Spleen (tissue), 7 donors: Measurements from ENCODE around the gene MARK3.

Experiments used
- POLR2A ChIP-seq, 3 donors: fragments of 450-650 bp; IDR thresholded peaks; one replicate each; pipeline ENCODE4 v1.5.1; 2017; ENCODE audit warnings: antibody characterized with exemption in 3 of 3, mild to moderate bottlenecking in 1 of 3
- POLR2AphosphoS5 ChIP-seq, 3 donors: sonication (generic); formaldehyde crosslinking; IDR thresholded peaks; one replicate each; pipeline ENCODE4 v1.5.1; 2017; ENCODE audit warnings: antibody characterized with exemption in 3 of 3
- TF ChIP-seq, protein P1 (sequence below), 11 experiments: fragments of 200-600 bp in 7 of 11; fragments of 450-650 bp in 4 of 11; sonication (generic) in 4 of 11; IDR thresholded peaks in 8 of 11; conservative IDR thresholded peaks in 3 of 11; 1 replicate in 7 of 11; 2 replicates in 4 of 11; pipeline versions ENCODE4 v1.4.0 to v1.8.0; 2016 to 2021; ENCODE audit warnings: antibody characterized with exemption in 11 of 11, inconsistent platforms in 4 of 11, mild to moderate bottlenecking in 1 of 11
- donor health status: DM: no; HTN: no; CAD: no; lungs with moderate emphysema.
- donor health status: DM: no; HTN: no; CAD: no.
- donor health status: DM: no; HTN: no; CAD: no.

DNA sequence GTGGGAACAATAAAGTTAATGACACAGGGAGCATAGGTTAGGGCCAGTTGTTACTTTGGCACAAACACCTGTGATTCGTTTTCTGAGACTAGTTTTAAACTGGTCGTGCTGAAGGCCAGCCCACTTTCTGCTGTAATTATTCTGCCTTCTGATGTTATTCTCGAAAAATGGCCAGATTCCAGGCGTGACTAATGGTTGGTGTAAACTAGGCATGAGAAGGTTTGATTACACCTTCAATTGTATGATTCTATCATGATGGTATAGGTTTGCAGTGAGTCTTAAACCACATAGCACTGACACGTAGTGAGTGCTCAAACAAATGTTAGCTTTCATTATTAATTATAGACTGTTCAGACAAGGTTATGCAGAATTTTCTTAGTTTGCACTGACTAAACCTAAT lies 98.4 kb downstream of the MARK3 start:
- TF ChIP-seq, protein P1, sequence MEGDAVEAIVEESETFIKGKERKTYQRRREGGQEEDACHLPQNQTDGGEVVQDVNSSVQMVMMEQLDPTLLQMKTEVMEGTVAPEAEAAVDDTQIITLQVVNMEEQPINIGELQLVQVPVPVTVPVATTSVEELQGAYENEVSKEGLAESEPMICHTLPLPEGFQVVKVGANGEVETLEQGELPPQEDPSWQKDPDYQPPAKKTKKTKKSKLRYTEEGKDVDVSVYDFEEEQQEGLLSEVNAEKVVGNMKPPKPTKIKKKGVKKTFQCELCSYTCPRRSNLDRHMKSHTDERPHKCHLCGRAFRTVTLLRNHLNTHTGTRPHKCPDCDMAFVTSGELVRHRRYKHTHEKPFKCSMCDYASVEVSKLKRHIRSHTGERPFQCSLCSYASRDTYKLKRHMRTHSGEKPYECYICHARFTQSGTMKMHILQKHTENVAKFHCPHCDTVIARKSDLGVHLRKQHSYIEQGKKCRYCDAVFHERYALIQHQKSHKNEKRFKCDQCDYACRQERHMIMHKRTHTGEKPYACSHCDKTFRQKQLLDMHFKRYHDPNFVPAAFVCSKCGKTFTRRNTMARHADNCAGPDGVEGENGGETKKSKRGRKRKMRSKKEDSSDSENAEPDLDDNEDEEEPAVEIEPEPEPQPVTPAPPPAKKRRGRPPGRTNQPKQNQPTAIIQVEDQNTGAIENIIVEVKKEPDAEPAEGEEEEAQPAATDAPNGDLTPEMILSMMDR (IDR thresholded peaks at IDR 0.05 in 8 of 11, conservative IDR thresholded peaks at IDR 0.05 in 3 of 11): no peak
- TF ChIP-seq POLR2AphosphoS5 (IDR thresholded peaks at IDR 0.05) (no peak), POLR2A (IDR thresholded peaks at IDR 0.05) (no peak)
